K562 (cell line): ENCODE results near the gene DLX4. TPM values are rescaled to one million over a fixed set of nuclear protein-coding genes. Genes with fewer than 3 reads are reported as not detected.

Experiments
- ATAC-seq: fragments of 200-7000 bp; cut with Tn5 transposase; 3 replicates; pipeline ENCODE4 v1.9.1; 2020; ENCODE audit warnings: moderate library complexity
- BruUV-seq: library from RNA; stranded (reverse); fragments of 400-500 nt; replicated peaks from 2 replicates; lab custom pipeline; 2021; lab: Mats Ljungman, UMichigan
- CTCF ChIA-PET: fragments of 300-600 bp; formaldehyde crosslinking; extraction: SDS; loops from one replicate; lab custom pipeline; 2021; ENCODE audit warnings: low intra/inter-chr PET ratio; lab: Yijun Ruan, JAX
- POLR2A ChIA-PET: fragments of 300-600, 350-650 bp; sonication (Branson Sonifier 250); formaldehyde crosslinking; extraction: SDS; loops from one replicate; lab custom pipeline; 2021; ENCODE audit warnings: antibody characterized with exemption, inconsistent platforms; lab: Yijun Ruan, JAX
- DNase-seq, 4 experiments: peaks; one replicate each; pipeline versions ENCODE4 v3.0.0 to v3.0.0-alpha.2; 2011 to 2018; ENCODE audit warnings: low spot score in 3 of 4, mixed read lengths in 3 of 4; ENCODE audit errors: extremely low read depth in 1 of 4
- FAIRE-seq: peaks from 2 replicates; lab custom pipeline; 2011; peaks lifted over from hg19 to GRCh38; lab: Jason Lieb, UNC
- H2AFZ ChIP-seq: 2 replicates; pipeline ENCODE4 v1.6.0; 2011; ENCODE audit warnings: low read depth, low read length, control low read depth, inconsistent platforms
- H3K27ac ChIP-seq: fragments of 200-600 bp; 3 replicates; pipeline ENCODE4 v1.8.0; 2011; ENCODE audit warnings: low read depth, mild to moderate bottlenecking, control low read depth, inconsistent platforms, low read length, moderate library complexity, mixed read lengths; ENCODE audit errors: extremely low read depth
- H3K27me3 ChIP-seq, 2 experiments: fragments of 300-600 bp in 1 of 2; 2 replicates in 1 of 2; 3 replicates in 1 of 2; pipeline versions ENCODE4 v1.6.0 to v1.8.0; 2011; ENCODE audit warnings: inconsistent platforms in 2 of 2, low read length in 2 of 2, mild to moderate bottlenecking in 1 of 2, mixed read lengths in 1 of 2, moderate library complexity in 1 of 2; ENCODE audit not compliant: control insufficient read depth in 2 of 2, insufficient read depth in 2 of 2
- H3K36me3 ChIP-seq: fragments of 300-600 bp; 3 replicates; pipeline ENCODE4 v1.8.0; 2011; ENCODE audit warnings: mild to moderate bottlenecking, low read length, inconsistent platforms; ENCODE audit not compliant: control insufficient read depth, insufficient read depth
- H3K4me1 ChIP-seq, 2 experiments: fragments of 200-600 bp in 1 of 2; replicated peaks in 1 of 2; 2 replicates in 1 of 2; 3 replicates in 1 of 2; pipeline versions ENCODE4 v1.5.1 to v1.8.0; 2011; ENCODE audit warnings: inconsistent platforms in 2 of 2, low read length in 2 of 2, mild to moderate bottlenecking in 1 of 2, mixed read lengths in 1 of 2, moderate library complexity in 1 of 2; ENCODE audit not compliant: control insufficient read depth in 2 of 2, insufficient read depth in 2 of 2
- H3K4me2 ChIP-seq: 2 replicates; pipeline ENCODE4 v1.6.1; 2011; ENCODE audit warnings: low read length, control low read depth, inconsistent platforms, mixed read lengths; ENCODE audit not compliant: insufficient read depth
- H3K4me3 ChIP-seq: fragments of 200-600 bp; sonication (generic), shearing (Covaris generic); 2 replicates; pipeline ENCODE4 v1.5.1; 2016; ENCODE audit warnings: control low read depth, inconsistent platforms
- H3K79me2 ChIP-seq: fragments of 200-600 bp; 3 replicates; pipeline ENCODE4 v1.8.0; 2011; ENCODE audit warnings: low read length, inconsistent platforms; ENCODE audit not compliant: control insufficient read depth, insufficient read depth
- H3K9ac ChIP-seq, 2 experiments: 2 replicates each; pipeline versions ENCODE4 v1.6.0 to v1.6.1; 2011; ENCODE audit warnings: low read depth in 2 of 2, low read length in 2 of 2, control low read depth in 1 of 2, inconsistent platforms in 1 of 2, mild to moderate bottlenecking in 1 of 2, mixed read lengths in 1 of 2; ENCODE audit not compliant: insufficient read depth in 1 of 2
- H3K9me1 ChIP-seq: one replicate; pipeline ENCODE4 v1.6.0; 2011; ENCODE audit warnings: inconsistent platforms, mild to moderate bottlenecking, low read length, moderate library complexity; ENCODE audit not compliant: control insufficient read depth, insufficient read depth
- H3K9me3 ChIP-seq: replicated peaks from 2 replicates; pipeline ENCODE4 v1.5.1; 2011; ENCODE audit warnings: low read depth, low read length, inconsistent platforms; ENCODE audit not compliant: control insufficient read depth, insufficient read depth
- H4K20me1 ChIP-seq: replicated peaks from 2 replicates; pipeline ENCODE4 v1.6.1; 2011; ENCODE audit warnings: low read length, inconsistent platforms, mixed read lengths; ENCODE audit not compliant: control insufficient read depth, insufficient read depth
- CEBPG ChIP-seq, 3 experiments: fragments of 200-800 bp in 1 of 3; sonication (Bioruptor generic) in 1 of 3; sonication (generic) in 1 of 3; formaldehyde crosslinking in 1 of 3; IDR thresholded peaks in 2 of 3; conservative IDR thresholded peaks in 1 of 3; 2 replicates each; pipeline versions ENCODE4 v1.6.1 to v1.8.0; 2016 to 2022; ENCODE audit warnings: missing compliant biosample characterization in 2 of 3, missing genetic modification characterization in 2 of 3, mild to moderate bottlenecking in 1 of 3, missing genetic modification reagents in 1 of 3
- FOS ChIP-seq: IDR thresholded peaks from 3 replicates; pipeline ENCODE4 v1.6.1; 2011; ENCODE audit not compliant: insufficient read length; ENCODE audit errors: extremely low read depth
- FOXM1 ChIP-seq, 2 experiments: fragments of 450-650 bp in 1 of 2; sonication (generic) in 1 of 2; formaldehyde crosslinking in 1 of 2; IDR thresholded peaks; 2 replicates each; pipeline versions ENCODE4 v1.6.1 to v1.9.0; 2017 to 2022; ENCODE audit warnings: low read depth in 2 of 2, mild to moderate bottlenecking in 2 of 2, missing genetic modification reagents in 1 of 2, moderate library complexity in 1 of 2
- GTF2A2 ChIP-seq: IDR thresholded peaks from 2 replicates; pipeline ENCODE4 v1.6.1; 2016; ENCODE audit warnings: mild to moderate bottlenecking, missing genetic modification characterization, missing compliant biosample characterization
- NRF1 ChIP-seq, 2 experiments: fragments of 450-650 bp; IDR thresholded peaks in 1 of 2; conservative IDR thresholded peaks in 1 of 2; 2 replicates each; pipeline ENCODE4 v1.6.1; 2014; ENCODE audit warnings: mild to moderate bottlenecking in 2 of 2
- SIRT6 ChIP-seq: IDR thresholded peaks from one replicate; pipeline ENCODE4 v1.6.1; 2012; ENCODE audit warnings: low read depth, mild to moderate bottlenecking, control low read depth, inconsistent platforms, low read length, moderate library complexity
- SMAD1 ChIP-seq: fragments of 150-350 bp; IDR thresholded peaks from 2 replicates; pipeline ENCODE4 v1.6.1; 2014; ENCODE audit warnings: low read length, low read depth; ENCODE audit not compliant: partially characterized antibody
- STAT5A ChIP-seq: IDR thresholded peaks from 2 replicates; pipeline ENCODE4 v1.6.1; 2012; ENCODE audit warnings: low read length, inconsistent platforms, borderline replicate concordance
- WGBS: fragments of 100-300 bp; shearing (Covaris generic); methylation state at CpG from one replicate; pipeline ENCODE4 v1.1.6; 2016; ENCODE audit warnings: low coverage, mixed read lengths; ENCODE audit not compliant: insufficient coverage; ENCODE audit errors: missing lambda C conversion rate; 5-methylcytosine and 5-hydroxymethylcytosine counted together
- in situ Hi-C: fragments of 300-500 bp; cut with MboI; formaldehyde crosslinking; loops from 4 replicates; pipeline ENCODE4 v1.15.0; 2018; ENCODE audit warnings: inconsistent platforms, mixed read lengths
- intact Hi-C: fragments of 100-400 bp; cut with micrococcal nuclease; formaldehyde crosslinking; loops from 2 replicates; pipeline ENCODE4 v1.14.2; 2022
- polyA plus RNA-seq, 8 experiments: library from polyadenylated mRNA; depleted of rRNA in 4 of 8; stranded (reverse) in 5 of 8; unstranded in 3 of 8; fragments of >200 nt; fragmentation: Nextera tagmentation in 2 of 8; fragmentation: Illumina TruSeq in 1 of 8; extraction: Ambion mirVana in 2 of 8; extraction: Trizol in 1 of 8; gene quantifications; 2 replicates each; pipeline versions ENCODE4 v1.2.1 to v1.2.3, GENCODE V29; 2011 to 2014; ENCODE audit warnings: inconsistent platforms in 1 of 8, missing spikeins in 1 of 8
- total RNA-seq, 7 experiments: library from RNA; depleted of rRNA in 6 of 7; stranded (reverse); fragments of >200 nt in 6 of 7; fragmentation: Illumina TruSeq in 2 of 7; extraction: Trizol in 2 of 7; gene quantifications; 2 replicates each; pipeline versions ENCODE4 v1.2.1 to v1.2.3, GENCODE V29; 2011 to 2021; ENCODE audit warnings: low replicate concordance in 1 of 7

Gene DLX4
- total and polyA plus RNA-seq, 9 of the 15 experiments (the other 6 are each of a cell fraction or from before 2014, with no cell fraction given) = 0.15 to 2.2 (median 0.58) TPM

GRCh38 chr17:49946208-49946607 is 22.8 kb upstream of the DLX4 start:
- no peak for DNase-seq
- no peak overlapping the region for H3K4me2 ChIP-seq
- H2AFZ ChIP-seq = no peak overlapping the region
- ChIA-PET CTCF (no interaction called here), POLR2A (no interaction called here)
- intact Hi-C loops = no loop called here
- H3K4me1 ChIP-seq = peaks cover 4 to 10% of the 10 kb centered on the region in 2 experiments; a peak in 4 of 5 replicates
- BruUV-seq = no TSS peak
- peaks cover 14% of the 10 kb centered on the region for H4K20me1 ChIP-seq
- no peak for FAIRE-seq
- no peaks in the 10 kb centered on the region for H3K79me2 ChIP-seq
- WGBS = 2% methylated on average over 8 of the region's 8 CpGs
- no peak overlapping the region for H3K9ac ChIP-seq
- in situ Hi-C loops = no loop called here
- H3K9me3 ChIP-seq = no peaks in the 10 kb centered on the region
- no peaks in the 10 kb centered on the region for H3K9me1 ChIP-seq
- no peak overlapping the region for H3K27ac ChIP-seq
- ATAC-seq = no peak
- TF ChIP-seq NRF1 (conservative IDR thresholded peaks at IDR 0.05 in 1 of 2, IDR thresholded peaks at IDR 0.05 in 1 of 2) (no peak), SMAD1 (no peak), STAT5A (no peak), CEBPG (CRISPR knock-in tag; IDR thresholded peaks at IDR 0.05) (no peak), CEBPG (tag; conservative IDR thresholded peaks at IDR 0.05 in 1 of 2, IDR thresholded peaks at IDR 0.05 in 1 of 2) (no peak), FOS (no peak), FOXM1 (IDR thresholded peaks at IDR 0.05; ENCODE audit: low read depth) (no peak), FOXM1 (CRISPR knock-in tag; IDR thresholded peaks at IDR 0.05; ENCODE audit: low read depth) (no peak), GTF2A2 (tag) (no peak), SIRT6 (no peak)
- peaks cover 35 to 79% of the 10 kb centered on the region in 2 experiments for H3K27me3 ChIP-seq
- no peaks in the 10 kb centered on the region for H3K36me3 ChIP-seq
- no peak overlapping the region for H3K4me3 ChIP-seq
